Fibroblast of lung (primary cell): ENCODE results near the gene PHACTR2. TPM values are rescaled to one million over a fixed set of nuclear protein-coding genes. Genes with fewer than 3 reads are reported as not detected.

ENCODE experiments used
- DNase-seq, 2 donors: peaks; one replicate each; pipeline versions ENCODE4 v3.0.0 to v3.0.0-alpha.2; 2010; ENCODE audit warnings: low read depth in 2 of 2
- H2AFZ ChIP-seq: 2 replicates; pipeline ENCODE4 v1.5.1; 2012; ENCODE audit warnings: low read length, control low read depth, inconsistent platforms
- H3K27ac ChIP-seq: 2 replicates; pipeline ENCODE4 v1.5.1; 2011; ENCODE audit warnings: low read length, control low read depth; ENCODE audit not compliant: insufficient read depth
- H3K27me3 ChIP-seq: 2 replicates; pipeline ENCODE4 v1.5.1; 2011; ENCODE audit warnings: mild to moderate bottlenecking, low read length; ENCODE audit not compliant: control insufficient read depth, insufficient read depth
- H3K36me3 ChIP-seq: 2 replicates; pipeline ENCODE4 v1.5.1; 2011; ENCODE audit warnings: low read length; ENCODE audit not compliant: control insufficient read depth, insufficient read depth
- H3K4me1 ChIP-seq: 2 replicates; pipeline ENCODE4 v1.5.1; 2011; ENCODE audit warnings: low read length; ENCODE audit not compliant: control insufficient read depth, insufficient read depth; ENCODE audit errors: extremely low read depth
- H3K4me2 ChIP-seq: 2 replicates; pipeline ENCODE4 v1.5.1; 2011; ENCODE audit warnings: low read length, control low read depth; ENCODE audit not compliant: insufficient read depth; ENCODE audit errors: extremely low read depth
- H3K4me3 ChIP-seq, 4 experiments: fragments of 200-600 bp in 1 of 4; sonication (generic) in 1 of 4; replicated peaks in 1 of 4; 2 replicates each; pipeline ENCODE4 v1.5.1; 2011 to 2016; ENCODE audit warnings: low read length in 4 of 4, low read depth in 3 of 4, mild to moderate bottlenecking in 3 of 4, control low read depth in 2 of 4, inconsistent platforms in 1 of 4, mixed read lengths in 1 of 4; ENCODE audit not compliant: insufficient read depth in 1 of 4; ENCODE audit errors: control extremely low read depth in 1 of 4
- H3K79me2 ChIP-seq: 2 replicates; pipeline ENCODE4 v1.5.1; 2012; ENCODE audit warnings: mild to moderate bottlenecking, low read length, inconsistent platforms; ENCODE audit not compliant: control insufficient read depth, insufficient read depth
- H3K9ac ChIP-seq: 2 replicates; pipeline ENCODE4 v1.5.1; 2011; ENCODE audit warnings: mild to moderate bottlenecking, low read length, control low read depth; ENCODE audit not compliant: insufficient read depth
- H3K9me3 ChIP-seq: 2 replicates; pipeline ENCODE4 v1.5.1; 2012; ENCODE audit warnings: low read depth, low read length; ENCODE audit not compliant: control insufficient read depth, insufficient read depth
- H4K20me1 ChIP-seq: 2 replicates; pipeline ENCODE4 v1.5.1; 2011; ENCODE audit warnings: low read length; ENCODE audit not compliant: control insufficient read depth, insufficient read depth; ENCODE audit errors: extremely low read depth
- CTCF ChIP-seq, 2 donors: IDR thresholded peaks in 1 of 2; conservative IDR thresholded peaks in 1 of 2; 1 replicate in 1 of 2; 2 replicates in 1 of 2; pipeline ENCODE4 v1.5.1; 2011 to 2012; ENCODE audit warnings: low read length in 2 of 2, control low read depth in 1 of 2, inconsistent platforms in 1 of 2, low read depth in 1 of 2, mild to moderate bottlenecking in 1 of 2
- EZH2 ChIP-seq: IDR thresholded peaks from 2 replicates; pipeline ENCODE4 v1.5.1; 2012; ENCODE audit warnings: low read length, control low read depth, mild to moderate bottlenecking; ENCODE audit errors: missing control alignments
- polyA plus RNA-seq, 2 donors: library from polyadenylated mRNA; depleted of rRNA in 1 of 2; stranded (reverse) in 1 of 2; unstranded in 1 of 2; fragments of >200 nt; gene quantifications; 2 replicates each; pipeline ENCODE4 v1.2.1, GENCODE V29; 2011 to 2012; ENCODE audit warnings: missing spikeins in 1 of 2
- total RNA-seq: library from RNA; depleted of rRNA; stranded (reverse); fragments of >200 nt; gene quantifications from 2 replicates; pipeline ENCODE4 v1.2.1, GENCODE V29; 2014

PHACTR2 gene
- total and polyA plus RNA-seq, 2 donors (not counting 1 experiment from before 2014, with no cell fraction given), result 40.1 to 55.0 TPM

GRCh38 chr6:143727035-143727434 is 49.3 kb downstream of the PHACTR2 start:
- no peak overlapping the region for H3K4me2 ChIP-seq
- TF ChIP-seq CTCF (conservative IDR thresholded peaks at IDR 0.05 in 1 of 2, IDR thresholded peaks at IDR 0.05 in 1 of 2; ENCODE audit: low read depth in 1 of 2, low read length in 2 of 2) (no peak), EZH2 (no peak)
- H3K79me2 ChIP-seq, result no peaks in the 10 kb centered on the region
- H4K20me1 ChIP-seq, result no peaks in the 10 kb centered on the region
- H3K27me3 ChIP-seq, result no peaks in the 10 kb centered on the region
- no peaks in the 10 kb centered on the region for H3K36me3 ChIP-seq
- no peaks in the 10 kb centered on the region for H3K4me1 ChIP-seq
- H2AFZ ChIP-seq, result no peak overlapping the region
- DNase-seq, result peak in 1 of 2 donors; percentile 32
- H3K27ac ChIP-seq, result no peak overlapping the region
- H3K9ac ChIP-seq, result no peak overlapping the region
- H3K9me3 ChIP-seq, result no peaks in the 10 kb centered on the region
- no peak overlapping the region for H3K4me3 ChIP-seq

DNA sequence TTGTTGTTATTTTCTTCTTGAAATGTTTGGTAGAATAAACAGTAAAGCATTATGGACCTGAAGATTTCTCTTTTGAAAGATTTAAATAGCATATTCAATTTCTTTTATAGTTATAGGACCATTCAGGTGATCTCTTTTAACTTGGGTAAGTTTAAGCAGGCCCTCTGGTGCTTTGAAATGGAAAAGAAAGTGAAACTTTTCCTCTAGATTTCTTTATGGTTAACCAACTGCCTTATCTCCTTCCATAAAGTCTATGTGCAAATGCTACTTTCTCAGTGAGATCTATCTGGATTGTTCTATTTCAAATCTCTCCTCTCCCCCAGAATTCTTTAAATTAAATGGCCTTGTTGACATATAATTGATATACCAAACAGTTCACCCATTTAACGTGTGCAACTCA is 54.0 kb downstream of the PHACTR2 start:
- no peaks in the 10 kb centered on the region for H3K9me3 ChIP-seq
- no peak overlapping the region for H3K4me2 ChIP-seq
- H3K79me2 ChIP-seq, result no peaks in the 10 kb centered on the region
- TF ChIP-seq EZH2 (no peak), CTCF (conservative IDR thresholded peaks at IDR 0.05 in 1 of 2, IDR thresholded peaks at IDR 0.05 in 1 of 2; ENCODE audit: low read depth in 1 of 2, low read length in 2 of 2) (no peak)
- H4K20me1 ChIP-seq, result no peaks in the 10 kb centered on the region
- no peak overlapping the region for H3K4me3 ChIP-seq
- H3K9ac ChIP-seq, result no peak overlapping the region
- H3K4me1 ChIP-seq, result no peaks in the 10 kb centered on the region
- H2AFZ ChIP-seq, result no peak overlapping the region
- H3K27me3 ChIP-seq, result no peaks in the 10 kb centered on the region
- DNase-seq, result no peak
- no peaks in the 10 kb centered on the region for H3K36me3 ChIP-seq
- no peak overlapping the region for H3K27ac ChIP-seq

DNA sequence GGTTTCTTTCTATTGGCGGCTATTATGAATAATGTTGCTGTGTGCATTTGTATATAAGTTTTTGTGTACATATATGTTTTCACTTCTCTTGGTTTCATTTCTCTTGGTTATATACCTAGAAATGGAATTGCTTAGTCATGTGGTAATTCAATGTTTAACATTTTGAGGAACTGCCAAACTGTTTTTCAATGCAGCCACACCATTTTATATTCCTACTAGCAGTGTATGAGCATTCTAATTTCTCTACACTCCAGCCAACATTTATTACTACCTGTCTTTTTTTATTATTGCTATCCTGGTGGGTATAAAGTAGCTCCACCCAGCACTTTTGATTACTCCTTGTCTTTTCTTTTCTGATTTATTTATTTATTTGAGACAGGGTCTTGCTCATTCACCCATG is 54.8 kb downstream of the PHACTR2 start:
- no peaks in the 10 kb centered on the region for H3K4me1 ChIP-seq
- no peaks in the 10 kb centered on the region for H4K20me1 ChIP-seq
- DNase-seq, result no peak
- no peaks in the 10 kb centered on the region for H3K9me3 ChIP-seq
- no peak overlapping the region for H3K27ac ChIP-seq
- H3K9ac ChIP-seq, result no peak overlapping the region
- H3K79me2 ChIP-seq, result no peaks in the 10 kb centered on the region
- H3K27me3 ChIP-seq, result no peaks in the 10 kb centered on the region
- no peak overlapping the region for H3K4me3 ChIP-seq
- TF ChIP-seq CTCF (conservative IDR thresholded peaks at IDR 0.05 in 1 of 2, IDR thresholded peaks at IDR 0.05 in 1 of 2; ENCODE audit: low read depth in 1 of 2, low read length in 2 of 2) (no peak), EZH2 (no peak)
- H2AFZ ChIP-seq, result no peak overlapping the region
- no peak overlapping the region for H3K4me2 ChIP-seq
- H3K36me3 ChIP-seq, result no peaks in the 10 kb centered on the region
